WTC11 (cell line): ENCODE measurements around the gene RGS2. TPM values are rescaled to one million over a fixed set of nuclear protein-coding genes. Genes with fewer than 3 reads are reported as not detected.

Experiments used
- ATAC-seq: fragments of 200-7000 bp; cut with Tn5 transposase; 2 replicates; pipeline ENCODE4 v1.10.0; 2021; ENCODE audit warnings: mild to moderate bottlenecking, moderate library complexity
- CTCF ChIA-PET: fragments of 300-600 bp; sonication (Branson Sonifier 250); formaldehyde crosslinking; loops from one replicate; lab custom pipeline; 2021; ENCODE audit warnings: antibody characterized with exemption; lab: Charles Lee
- POLR2A ChIA-PET: fragments of 350-600 bp; sonication (Branson Sonifier 250); formaldehyde crosslinking; loops from one replicate; lab custom pipeline; 2021; ENCODE audit warnings: antibody characterized with exemption; lab: Charles Lee
- DNase-seq: peaks from one replicate; pipeline ENCODE4 v3.0.0; 2021; ENCODE audit warnings: low spot score
- H3K27ac Mint-ChIP-seq: 2 replicates; pipeline ENCODE4 v1.8.0; 2021; ENCODE audit warnings: mixed read lengths
- H3K27me3 Mint-ChIP-seq: 2 replicates; pipeline ENCODE4 v1.8.0; 2021; ENCODE audit warnings: low read depth, mild to moderate bottlenecking, moderate library complexity, mixed read lengths
- H3K36me3 Mint-ChIP-seq: 2 replicates; pipeline ENCODE4 v1.8.0; 2021; ENCODE audit warnings: mixed read lengths
- H3K4me1 Mint-ChIP-seq: 2 replicates; pipeline ENCODE4 v1.8.0; 2022; ENCODE audit warnings: mixed read lengths
- H3K4me3 Mint-ChIP-seq: 2 replicates; pipeline ENCODE4 v1.8.0; 2021; ENCODE audit warnings: mild to moderate bottlenecking, moderate library complexity, mixed read lengths
- H3K9me3 Mint-ChIP-seq: 2 replicates; pipeline ENCODE4 v1.8.0; 2021; ENCODE audit warnings: mixed read lengths
- AR ChIP-seq: fragments of 250-450 bp; sonication (Bioruptor Pico); IDR thresholded peaks from 2 replicates; pipeline ENCODE4 v1.9.0; 2021; ENCODE audit warnings: mild to moderate bottlenecking
- ARID4B ChIP-seq: sonication (generic); formaldehyde crosslinking; IDR thresholded peaks from 2 replicates; pipeline ENCODE4 v1.8.0; 2023; ENCODE audit warnings: missing genetic modification reagents, mild to moderate bottlenecking, borderline replicate concordance
- CREM ChIP-seq: sonication (generic); formaldehyde crosslinking; IDR thresholded peaks from 2 replicates; pipeline ENCODE4 v1.8.1; 2022; ENCODE audit warnings: mild to moderate bottlenecking, missing genetic modification reagents, moderate library complexity
- E2F1 ChIP-seq: sonication (generic); formaldehyde crosslinking; IDR thresholded peaks from 2 replicates; pipeline ENCODE4 v1.8.0; 2022; ENCODE audit warnings: mild to moderate bottlenecking, missing genetic modification reagents
- ELF4 ChIP-seq: sonication (generic); formaldehyde crosslinking; IDR thresholded peaks from 2 replicates; pipeline ENCODE4 v1.8.1; 2022; ENCODE audit warnings: low read depth, mild to moderate bottlenecking, moderate library complexity, missing genetic modification reagents
- ETV6 ChIP-seq: sonication (generic); formaldehyde crosslinking; IDR thresholded peaks from 2 replicates; pipeline ENCODE4 v1.8.1; 2022; ENCODE audit warnings: mild to moderate bottlenecking, missing genetic modification reagents
- FOXK1 ChIP-seq: sonication (generic); formaldehyde crosslinking; IDR thresholded peaks from 2 replicates; pipeline ENCODE4 v1.8.0; 2022; ENCODE audit warnings: mild to moderate bottlenecking, moderate library complexity, missing genetic modification reagents
- GRHL2 ChIP-seq: fragments of 250-450 bp; sonication (Bioruptor Pico); IDR thresholded peaks from 2 replicates; pipeline ENCODE4 v1.8.0; 2022; ENCODE audit warnings: mild to moderate bottlenecking, moderate library complexity; ENCODE audit not compliant: insufficient replicate concordance, severe bottlenecking
- IRF1 ChIP-seq: sonication (generic); formaldehyde crosslinking; IDR thresholded peaks from 2 replicates; pipeline ENCODE4 v1.8.0; 2023; ENCODE audit warnings: missing genetic modification reagents
- NFATC4 ChIP-seq: fragments of 250-450 bp; sonication (Bioruptor Pico); IDR thresholded peaks from 2 replicates; pipeline ENCODE4 v1.9.0; 2021; ENCODE audit warnings: mild to moderate bottlenecking
- NFE2L1 ChIP-seq: sonication (generic); formaldehyde crosslinking; IDR thresholded peaks from 2 replicates; pipeline ENCODE4 v1.8.1; 2023; ENCODE audit warnings: missing genetic modification reagents
- NFYB ChIP-seq: sonication (generic); formaldehyde crosslinking; conservative IDR thresholded peaks from 2 replicates; pipeline ENCODE4 v1.8.0; 2022; ENCODE audit warnings: low read depth, missing genetic modification reagents
- NR1H2 ChIP-seq: sonication (generic); formaldehyde crosslinking; IDR thresholded peaks from 2 replicates; pipeline ENCODE4 v1.9.0; 2021; ENCODE audit warnings: mild to moderate bottlenecking, moderate library complexity, missing genetic modification reagents
- NR2C2 ChIP-seq: sonication (generic); formaldehyde crosslinking; IDR thresholded peaks from 2 replicates; pipeline ENCODE4 v1.8.0; 2022; ENCODE audit warnings: mild to moderate bottlenecking, missing genetic modification reagents
- NR3C1 ChIP-seq: sonication (generic); formaldehyde crosslinking; conservative IDR thresholded peaks from 2 replicates; pipeline ENCODE4 v1.8.1; 2023; ENCODE audit warnings: low read depth, mild to moderate bottlenecking, missing genetic modification reagents
- RORB ChIP-seq: fragments of 250-450 bp; sonication (Bioruptor Pico); IDR thresholded peaks from 2 replicates; pipeline ENCODE4 v1.9.0; 2021; ENCODE audit warnings: mild to moderate bottlenecking
- SP1 ChIP-seq: sonication (generic); formaldehyde crosslinking; conservative IDR thresholded peaks from 2 replicates; pipeline ENCODE4 v1.8.1; 2022; ENCODE audit warnings: missing genetic modification reagents
- TCF7 ChIP-seq: sonication (generic); formaldehyde crosslinking; IDR thresholded peaks from 2 replicates; pipeline ENCODE4 v1.8.0; 2022; ENCODE audit warnings: mild to moderate bottlenecking, low read depth, missing genetic modification reagents, moderate library complexity
- TP53 ChIP-seq: sonication (generic); formaldehyde crosslinking; IDR thresholded peaks from 2 replicates; pipeline ENCODE4 v1.8.1; 2023; ENCODE audit warnings: mild to moderate bottlenecking, missing genetic modification reagents
- ZBTB43 ChIP-seq: sonication (generic); formaldehyde crosslinking; IDR thresholded peaks from 2 replicates; pipeline ENCODE4 v1.8.1; 2023; ENCODE audit warnings: mild to moderate bottlenecking, missing genetic modification reagents
- ZNF232 ChIP-seq: sonication (generic); formaldehyde crosslinking; IDR thresholded peaks from 2 replicates; pipeline ENCODE4 v1.8.0; 2022; ENCODE audit warnings: mild to moderate bottlenecking, missing genetic modification reagents
- total RNA-seq: library from RNA; stranded (reverse); gene quantifications from 3 replicates; pipeline ENCODE4 v1.2.3, GENCODE V29; 2021

RGS2 gene
- total RNA-seq, 1 experiment from 2014 or later: 13.1 TPM

- TF ChIP-seq AR (no peak), RORB (CRISPR knock-in tag) (no peak), IRF1 (CRISPR knock-in tag) (no peak), ARID4B (CRISPR knock-in tag) (peak; percentile 79; the same call in 1 of the 2 replicates), SP1 (CRISPR knock-in tag) (peak; percentile 86), NR3C1 (CRISPR knock-in tag) (no peak), NR2C2 (CRISPR knock-in tag) (no peak), ZBTB43 (CRISPR knock-in tag) (peak; percentile 75), NFE2L1 (CRISPR knock-in tag) (peak; percentile 61; the same call in 1 of the 2 replicates), FOXK1 (peak; percentile 59), TCF7 (CRISPR knock-in tag) (0 out of 2 replicates have a peak, but pooled peaks have one; percentile 18), GRHL2 (no peak), NFYB (CRISPR knock-in tag) (no peak; the same call in 1 of the 2 replicates), TP53 (CRISPR knock-in tag) (0 out of 2 replicates have a peak, but pooled peaks have one; percentile 40), NR1H2 (CRISPR knock-in tag) (no peak), ETV6 (CRISPR knock-in tag) (no peak), NFATC4 (no peak), ZNF232 (CRISPR knock-in tag) (peak; percentile 92)
Measured at GRCh38 chr1:192808518-192809306, at the start of gene RGS2 (continued).

GRCh38 chr1:192759104-192759503, 49.7 kb upstream of the RGS2 start:
- Mint-ChIP-seq H3K27me3 (no peaks in the 10 kb centered on the region), H3K9me3 (peaks cover 15% of the 10 kb centered on the region), H3K4me3 (no peak overlapping the region), H3K4me1 (peaks cover 14% of the 10 kb centered on the region), H3K27ac (no peak overlapping the region), H3K36me3 (peaks cover 7% of the 10 kb centered on the region; the same call in 1 of the 2 replicates)
- POLR2A ChIA-PET: no interaction called here
- DNase-seq: no peak
- CTCF ChIA-PET: no interaction called here
- ATAC-seq: no peak
- TF ChIP-seq ARID4B (CRISPR knock-in tag) (no peak), CREM (CRISPR knock-in tag) (no peak), E2F1 (CRISPR knock-in tag) (no peak), ETV6 (CRISPR knock-in tag) (no peak), ELF4 (CRISPR knock-in tag) (no peak)
